Transverse colon (tissue), 4 donors: Measurements from ENCODE around the gene DGLUCY. TPM values are rescaled to one million over a fixed set of nuclear protein-coding genes. Genes with fewer than 3 reads are reported as not detected.

ENCODE experiments used
- DNase-seq: peaks from one replicate; pipeline ENCODE4 v3.0.0-alpha.2; 2019
- H3K27ac ChIP-seq, 4 donors: fragments of 200-600 bp; sonication (generic); 2 replicates each; pipeline ENCODE4 v1.5.1; 2016 to 2018; ENCODE audit warnings: inconsistent platforms in 4 of 4
- H3K27me3 ChIP-seq: fragments of 200-600 bp; sonication (generic); 2 replicates; pipeline ENCODE4 v1.5.1; 2017; ENCODE audit warnings: inconsistent platforms
- H3K36me3 ChIP-seq, 4 donors: fragments of 200-600 bp; sonication (generic); 2 replicates each; pipeline ENCODE4 v1.5.1; 2017 to 2019; ENCODE audit warnings: inconsistent platforms in 4 of 4
- H3K4me1 ChIP-seq, 4 donors: fragments of 200-600 bp; sonication (generic); 2 replicates each; pipeline ENCODE4 v1.5.1; 2017 to 2020; ENCODE audit warnings: inconsistent platforms in 4 of 4
- H3K4me3 ChIP-seq, 4 donors: fragments of 200-600 bp; sonication (generic); 1 replicate in 1 of 4; 2 replicates in 3 of 4; pipeline versions ENCODE4 v1.5.1 to v1.6.1; 2017 to 2019; ENCODE audit warnings: inconsistent platforms in 4 of 4
- H3K9me3 ChIP-seq, 2 donors: fragments of 200-600 bp; sonication (generic); 2 replicates each; pipeline ENCODE4 v1.5.1; 2017 to 2019; ENCODE audit warnings: inconsistent platforms in 2 of 2
- CTCF ChIP-seq, 5 experiments: fragments of 200-600 bp in 3 of 5; fragments of 450-650 bp in 2 of 5; sonication (generic) in 3 of 5; IDR thresholded peaks; 1 replicate in 2 of 5; 2 replicates in 3 of 5; pipeline ENCODE4 v1.5.1; 2016 to 2017; ENCODE audit warnings: antibody characterized with exemption in 5 of 5, inconsistent platforms in 3 of 5, mild to moderate bottlenecking in 2 of 5, moderate library complexity in 1 of 5
- EP300 ChIP-seq: sonication (generic); formaldehyde crosslinking; IDR thresholded peaks from one replicate; pipeline ENCODE4 v1.6.1; 2017; ENCODE audit warnings: antibody characterized with exemption, low read depth
- POLR2A ChIP-seq: fragments of 450-650 bp; IDR thresholded peaks from one replicate; pipeline ENCODE4 v1.6.1; 2016; ENCODE audit warnings: antibody characterized with exemption, mild to moderate bottlenecking, moderate library complexity
- POLR2AphosphoS5 ChIP-seq, 3 donors: sonication (generic); formaldehyde crosslinking; IDR thresholded peaks; one replicate each; pipeline ENCODE4 v1.6.1; 2016; ENCODE audit warnings: antibody characterized with exemption in 3 of 3
- WGBS, 2 donors: methylation state at CpG; one replicate each; pipeline ENCODE4 v1.1.5; 2018; ENCODE audit warnings: low coverage in 1 of 2; 5-methylcytosine and 5-hydroxymethylcytosine counted together
- in situ Hi-C, 4 donors: fragments of 200-750 bp; cut with MboI; loops; one replicate each; pipeline versions ENCODE4 v1.15.0 to v1.15.1; 2017; ENCODE audit warnings: low sequenced_read_pairs in 3 of 4, low pct_ligation_motif_present in 1 of 4, low pct_unique_long_range_greater_than_20kb in 1 of 4
- intact Hi-C: fragments of 100-400 bp; cut with DNase I; formaldehyde crosslinking; loops from one replicate; pipeline ENCODE4 v1.15.1; 2023; ENCODE audit warnings: low total_unique reads
- total RNA-seq, 4 donors: library from RNA; depleted of rRNA; stranded (reverse); fragments of >200 nt; gene quantifications; one replicate each; pipeline ENCODE4 v1.1.0, GENCODE V29; 2016

Gene DGLUCY
- total RNA-seq, 4 donors from 2014 or later = 62.1 to 229 (median 102) TPM

DNA sequence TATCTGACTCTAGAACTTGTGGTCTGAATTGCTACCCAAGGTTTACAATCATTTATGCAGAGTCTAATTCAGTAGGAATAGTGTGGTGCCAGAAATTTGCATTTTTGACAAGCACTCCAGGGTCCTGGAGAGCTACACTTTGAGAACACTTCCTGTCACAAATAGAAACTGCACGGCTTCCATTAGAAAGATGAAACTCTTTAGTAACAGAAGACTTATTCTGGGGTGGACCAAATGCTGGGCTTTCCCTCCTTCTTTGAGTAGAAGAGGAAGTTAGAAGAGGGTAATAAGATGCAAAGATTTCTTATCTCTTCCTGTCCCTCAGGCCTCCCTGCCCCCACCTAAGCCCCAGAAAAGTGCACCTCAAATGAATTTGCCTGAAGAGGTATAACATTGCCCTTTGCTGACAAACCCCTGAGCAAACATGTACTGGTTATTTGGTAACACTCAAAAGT, 28.4 kb downstream of the DGLUCY start:
- H3K27ac ChIP-seq = no peak overlapping the region
- H3K4me3 ChIP-seq = no peak overlapping the region
- intact Hi-C loops (no loop called here), in situ Hi-C loops (no loop called here)
- H3K4me1 ChIP-seq = peaks cover 0 to 23% (median 3%) of the 10 kb centered on the region in 4 donors
- TF ChIP-seq CTCF (IDR thresholded peaks at IDR 0.05) = no peak
- no peak for TF ChIP-seq POLR2A
- no peak for TF ChIP-seq POLR2AphosphoS5 (IDR thresholded peaks at IDR 0.05)
- TF ChIP-seq EP300 = no peak
- no peak for DNase-seq
- H3K27me3 ChIP-seq = no peaks in the 10 kb centered on the region
- peaks cover 0 to under 1% (median 0%) of the 10 kb centered on the region in 4 donors for H3K36me3 ChIP-seq
- H3K9me3 ChIP-seq = no peaks in the 10 kb centered on the region
- WGBS, 2 donors = 40 to 78% methylated on average over 1 of the region's 1 CpG

GRCh38 chr14:91143862-91144261, 30.0 kb downstream of the DGLUCY start:
- Histone ChIP-seq H3K36me3 (peaks cover 0 to 7% (median 3%) of the 10 kb centered on the region in 4 donors), H3K4me3 (no peak overlapping the region), H3K27ac (peak overlapping the region in 1 of 4 donors; percentile 8), H3K27me3 (no peaks in the 10 kb centered on the region), H3K9me3 (no peaks in the 10 kb centered on the region), H3K4me1 (peaks cover 0 to 30% (median 5%) of the 10 kb centered on the region in 4 donors)
- no peak for TF ChIP-seq POLR2AphosphoS5 (IDR thresholded peaks at IDR 0.05)
- no peak for TF ChIP-seq CTCF (IDR thresholded peaks at IDR 0.05)
- no peak for TF ChIP-seq POLR2A
- TF ChIP-seq EP300 = no peak
- WGBS, 2 donors = 81 to 90% methylated on average over 3 to 8 of the region's 8 CpGs
- no peak for DNase-seq
- in situ Hi-C loops (no loop called here), intact Hi-C loops (no loop called here)

- H3K27ac ChIP-seq = peak overlapping the region in 3 of 4 donors; percentile 0 to 13 (median 8)
- TF ChIP-seq EP300 (no peak), POLR2A (no peak), CTCF (IDR thresholded peaks at IDR 0.05) (no peak), POLR2AphosphoS5 (IDR thresholded peaks at IDR 0.05) (no peak)
- in situ Hi-C loops = no loop called here
These were observed 30.7 kb downstream of the DGLUCY start for GRCh38 chr14:91144425-91145145.

GRCh38 chr14:91145391-91146160, 31.7 kb downstream of the DGLUCY start:
- 80 to 97% methylated on average over 3 to 11 of the region's 11 CpGs for WGBS, 2 donors
- intact Hi-C loops (no loop called here), in situ Hi-C loops (no loop called here)

More at GRCh38 chr14:91144425-91145145, 30.7 kb downstream of the DGLUCY start:
- intact Hi-C loops = no loop called here
- peaks cover 0 to 37% (median 9%) of the 10 kb centered on the region in 4 donors for H3K4me1 ChIP-seq
- no peaks in the 10 kb centered on the region for H3K9me3 ChIP-seq
- H3K27me3 ChIP-seq = no peaks in the 10 kb centered on the region
- DNase-seq = no peak
- H3K4me3 ChIP-seq = no peak overlapping the region
- 54 to 71% methylated on average over 2 to 5 of the region's 5 CpGs for WGBS, 2 donors
- peaks cover 0 to 7% (median 3%) of the 10 kb centered on the region in 4 donors for H3K36me3 ChIP-seq

More at GRCh38 chr14:91145391-91146160, 31.7 kb downstream of the DGLUCY start:
- Histone ChIP-seq H3K9me3 (no peaks in the 10 kb centered on the region), H3K36me3 (peaks cover 0 to 7% (median 3%) of the 10 kb centered on the region in 4 donors), H3K27me3 (no peaks in the 10 kb centered on the region), H3K4me1 (peaks cover 0 to 34% (median 14%) of the 10 kb centered on the region in 4 donors), H3K4me3 (no peak overlapping the region), H3K27ac (no peak overlapping the region)
- DNase-seq = no peak
- TF ChIP-seq POLR2AphosphoS5 (IDR thresholded peaks at IDR 0.05) (no peak), CTCF (IDR thresholded peaks at IDR 0.05) (no peak), POLR2A (no peak), EP300 (no peak)
